GM12878 (cell line): ENCODE measurements around the gene AURKA. TPM values are rescaled to one million over a fixed set of nuclear protein-coding genes. Genes with fewer than 3 reads are reported as not detected.

Experiments used
- ATAC-seq: fragments of 200-7000 bp; cut with Tn5 transposase; 3 replicates; pipeline ENCODE4 v1.9.1; 2020; ENCODE audit warnings: mild to moderate bottlenecking, moderate library complexity
- BruUV-seq: library from RNA; stranded (reverse); fragments of 400-500 nt; replicated peaks from 2 replicates; lab custom pipeline; 2021; lab: Mats Ljungman, UMichigan
- CTCF ChIA-PET: fragments of 300-600 bp; sonication (Branson Sonifier 250); formaldehyde crosslinking; extraction: SDS; loops from one replicate; lab custom pipeline; 2021; ENCODE audit warnings: inconsistent platforms; lab: Yijun Ruan, JAX
- POLR2A ChIA-PET: fragments of 350-600 bp; formaldehyde crosslinking; extraction: SDS; loops from one replicate; lab custom pipeline; 2021; ENCODE audit warnings: inconsistent platforms; lab: Charles Lee
- RAD21 ChIA-PET: fragments of 300-600 bp; sonication (Branson Sonifier 250); formaldehyde crosslinking; loops from one replicate; lab custom pipeline; 2023; ENCODE audit warnings: antibody characterized with exemption; ENCODE audit not compliant: unreplicated experiment; lab: Charles Lee
- SMC1A ChIA-PET: fragments of 300-600 bp; sonication (Branson Sonifier 250); formaldehyde crosslinking; loops from one replicate; lab custom pipeline; 2023; ENCODE audit not compliant: unreplicated experiment, uncharacterized antibody; lab: Charles Lee
- DNase-seq: peaks from one replicate; pipeline ENCODE4 v3.0.0-alpha.2; 2011; ENCODE audit warnings: low read depth, low spot score
- FAIRE-seq: peaks from 3 replicates; lab custom pipeline; 2011; peaks lifted over from hg19 to GRCh38; lab: Jason Lieb, UNC
- H2AFZ ChIP-seq: 2 replicates; pipeline ENCODE4 v1.6.0; 2011; ENCODE audit warnings: low read depth, low read length, control low read depth; ENCODE audit not compliant: control insufficient read depth
- H3K27ac ChIP-seq: 2 replicates; pipeline ENCODE4 v1.5.1; 2011; ENCODE audit warnings: control low read depth; ENCODE audit not compliant: control insufficient read depth, insufficient read depth
- H3K27me3 ChIP-seq, 2 experiments: replicated peaks in 1 of 2; 2 replicates each; pipeline versions ENCODE4 v1.6.0 to v1.6.1; 2011; ENCODE audit warnings: low read length in 1 of 2; ENCODE audit not compliant: control insufficient read depth in 2 of 2, insufficient read depth in 2 of 2
- H3K36me3 ChIP-seq, 2 experiments: 2 replicates each; pipeline ENCODE4 v1.5.1; 2011; ENCODE audit warnings: low read length in 1 of 2; ENCODE audit not compliant: control insufficient read depth in 2 of 2, insufficient read depth in 2 of 2
- H3K4me1 ChIP-seq: 2 replicates; pipeline ENCODE4 v1.6.1; 2011; ENCODE audit warnings: mild to moderate bottlenecking, low read length, moderate library complexity, mixed read lengths; ENCODE audit not compliant: control insufficient read depth, insufficient read depth
- H3K4me2 ChIP-seq: 2 replicates; pipeline ENCODE4 v1.6.0; 2011; ENCODE audit warnings: control low read depth; ENCODE audit not compliant: control insufficient read depth, insufficient read depth
- H3K4me3 ChIP-seq: fragments of 200-600 bp; sonication (generic); 2 replicates; pipeline ENCODE4 v1.5.1; 2016
- H3K79me2 ChIP-seq: 2 replicates; pipeline ENCODE4 v1.6.0; 2011; ENCODE audit warnings: low read length; ENCODE audit not compliant: control insufficient read depth, insufficient read depth
- H3K9ac ChIP-seq: 2 replicates; pipeline ENCODE4 v1.8.0; 2011; ENCODE audit warnings: low read length, control low read depth, mixed read lengths; ENCODE audit not compliant: control insufficient read depth, insufficient read depth
- H3K9me3 ChIP-seq: replicated peaks from 3 replicates; pipeline ENCODE4 v1.5.1; 2011; ENCODE audit warnings: mild to moderate bottlenecking, low read length; ENCODE audit not compliant: control insufficient read depth, insufficient read depth
- H4K20me1 ChIP-seq: 2 replicates; pipeline ENCODE4 v1.6.0; 2011; ENCODE audit not compliant: control insufficient read depth, insufficient read depth
- ATF7 ChIP-seq: fragments of 450-650 bp; IDR thresholded peaks from 2 replicates; pipeline ENCODE4 v1.6.1; 2016; ENCODE audit warnings: low read depth, mild to moderate bottlenecking
- BCL11A ChIP-seq: IDR thresholded peaks from 2 replicates; pipeline ENCODE4 v1.6.1; 2011; ENCODE audit warnings: low read depth, low read length
- BCLAF1 ChIP-seq: fragments of 450-650 bp; IDR thresholded peaks from 2 replicates; pipeline ENCODE4 v1.6.1; 2017; ENCODE audit warnings: antibody characterized with exemption, mild to moderate bottlenecking, moderate library complexity
- CBX3 ChIP-seq: fragments of 200-600 bp; sonication (generic); IDR thresholded peaks from 2 replicates; pipeline ENCODE4 v1.6.1; 2016; ENCODE audit warnings: low read depth, borderline replicate concordance
- CREB1 ChIP-seq: IDR thresholded peaks from 2 replicates; pipeline ENCODE4 v1.6.1; 2012; ENCODE audit warnings: low read depth, mild to moderate bottlenecking, inconsistent platforms
- CREM ChIP-seq: IDR thresholded peaks from 2 replicates; pipeline ENCODE4 v1.6.1; 2014; ENCODE audit warnings: antibody characterized with exemption, low read depth
- HDAC2 ChIP-seq: fragments of 200-600 bp; sonication (generic); IDR thresholded peaks from 2 replicates; pipeline ENCODE4 v1.6.1; 2017
- KAT2A ChIP-seq: conservative IDR thresholded peaks from 2 replicates; pipeline ENCODE4 v1.6.1; 2011; ENCODE audit warnings: low read depth, low read length; ENCODE audit not compliant: control insufficient read depth
- KDM1A ChIP-seq: fragments of 200-600 bp; sonication (generic); IDR thresholded peaks from 2 replicates; pipeline ENCODE4 v1.6.1; 2016; ENCODE audit warnings: borderline replicate concordance
- MEF2A ChIP-seq: IDR thresholded peaks from 2 replicates; pipeline ENCODE4 v1.6.1; 2011; ENCODE audit warnings: low read depth, mild to moderate bottlenecking, low read length, moderate library complexity; ENCODE audit not compliant: insufficient read depth
- MEF2B ChIP-seq: fragments of 450-650 bp; IDR thresholded peaks from 2 replicates; pipeline ENCODE4 v1.6.1; 2018; ENCODE audit warnings: mild to moderate bottlenecking, moderate library complexity; ENCODE audit not compliant: partially characterized antibody, poor library complexity, severe bottlenecking
- PBX3 ChIP-seq: IDR thresholded peaks from 2 replicates; pipeline ENCODE4 v1.6.1; 2011; ENCODE audit warnings: mild to moderate bottlenecking, low read depth, low read length, moderate library complexity; ENCODE audit not compliant: insufficient replicate concordance
- POLR2AphosphoS5 ChIP-seq: IDR thresholded peaks from 2 replicates; pipeline ENCODE4 v1.6.1; 2011; ENCODE audit warnings: mild to moderate bottlenecking, low read length, inconsistent platforms
- RCOR1 ChIP-seq: conservative IDR thresholded peaks from 2 replicates; pipeline ENCODE4 v1.6.1; 2012; ENCODE audit warnings: low read depth, low read length, improper control_type of control experiment
- SUZ12 ChIP-seq: fragments of 200-600 bp; sonication (generic); IDR thresholded peaks from one replicate; pipeline ENCODE4 v1.6.1; 2018; ENCODE audit warnings: antibody characterized with exemption, mild to moderate bottlenecking; ENCODE audit not compliant: unreplicated experiment
- TAF1 ChIP-seq: IDR thresholded peaks from 2 replicates; pipeline ENCODE4 v1.6.1; 2011; ENCODE audit warnings: mild to moderate bottlenecking, low read depth, low read length, borderline replicate concordance
- WRNIP1 ChIP-seq: IDR thresholded peaks from 2 replicates; pipeline ENCODE4 v1.6.1; 2011; ENCODE audit warnings: low read depth, low read length, improper control_type of control experiment, borderline replicate concordance
- ZBTB4 ChIP-seq: fragments of 450-650 bp; formaldehyde crosslinking; IDR thresholded peaks from 2 replicates; pipeline ENCODE4 v1.4.0; 2022; ENCODE audit warnings: mild to moderate bottlenecking, moderate library complexity
- WGBS: methylation state at CpG from one replicate; pipeline ENCODE4 v1.1.6; 2016; ENCODE audit warnings: low lambda C conversion rate; ENCODE audit not compliant: insufficient replicate concordance, insufficient coverage; ENCODE audit errors: missing lambda C conversion rate; 5-methylcytosine and 5-hydroxymethylcytosine counted together
- in situ Hi-C: fragments of 300-500 bp; cut with MboI; formaldehyde crosslinking; loops from 9 replicates; pipeline ENCODE4 v1.14.3; 2018; ENCODE audit warnings: mixed read lengths
- intact Hi-C: fragments of 100-400 bp; cut with micrococcal nuclease; formaldehyde crosslinking; loops from one replicate; pipeline ENCODE4 v1.14.2; 2022; ENCODE audit not compliant: unreplicated experiment
- polyA plus RNA-seq, 11 experiments: library from polyadenylated mRNA; depleted of rRNA in 4 of 11; unstranded in 6 of 11; stranded (reverse) in 5 of 11; fragments of >200 nt; fragmentation: Nextera tagmentation in 4 of 11; fragmentation: Illumina TruSeq in 1 of 11; extraction: Ambion mirVana in 4 of 11; extraction: Trizol in 1 of 11; gene quantifications; 1 replicate in 1 of 11; 2 replicates in 10 of 11; pipeline versions ENCODE4 v1.2.1 to v1.2.3, GENCODE V29; 2011 to 2016; ENCODE audit warnings: inconsistent platforms in 2 of 11, missing spikeins in 2 of 11, low read depth in 1 of 11
- total RNA-seq, 4 experiments: library from RNA; depleted of rRNA in 3 of 4; stranded (reverse); fragments of >200 nt in 3 of 4; fragmentation: Illumina TruSeq in 1 of 4; extraction: Trizol in 1 of 4; gene quantifications; 2 replicates each; pipeline versions ENCODE4 v1.2.1 to v1.2.3, GENCODE V29; 2013 to 2021

AURKA gene
- total and polyA plus RNA-seq, 10 of the 15 experiments (the other 5 are each of a cell fraction or from before 2014, with no cell fraction given) = 57.3 to 122 (median 73.4) TPM

GRCh38 chr20:56420940-56421688 is 29.1 kb upstream of the AURKA start (continued):
- no peak for TF ChIP-seq ZBTB4 (CRISPR knock-in tag)
- TF ChIP-seq WRNIP1 = no peak
- no peak for TF ChIP-seq TAF1
- TF ChIP-seq MEF2A = no peak
- no peak for TF ChIP-seq RCOR1
- TF ChIP-seq HDAC2 = no peak
- TF ChIP-seq ATF7 = no peak
- no peak for TF ChIP-seq BCL11A
- TF ChIP-seq POLR2AphosphoS5 = no peak
- no peak for TF ChIP-seq CREM
- no peak for TF ChIP-seq CBX3
- TF ChIP-seq, all 136 proteins: peak for 0

- ChIA-PET CTCF (no interaction called here), SMC1A (no interaction called here), RAD21 (no interaction called here), POLR2A (no interaction called here)
- intact Hi-C loops (no loop called here), in situ Hi-C loops (no loop called here)
- no TSS peak for BruUV-seq
- Histone ChIP-seq H3K4me3 (no peak overlapping the region), H3K9ac (no peak overlapping the region), H3K79me2 (no peaks in the 10 kb centered on the region), H3K36me3 (no peaks in the 10 kb centered on the region), H3K9me3 (no peaks in the 10 kb centered on the region), H3K4me1 (peaks cover 4% of the 10 kb centered on the region), H4K20me1 (no peaks in the 10 kb centered on the region), H3K27ac (no peak overlapping the region), H3K27me3 (no peaks in the 10 kb centered on the region), H3K4me2 (no peak overlapping the region), H2AFZ (no peak overlapping the region)
- DNase-seq (no peak), ATAC-seq (no peak), FAIRE-seq (no peak)
- 74% methylated on average over 2 of the region's 2 CpGs for WGBS
- no peak for TF ChIP-seq PBX3
- TF ChIP-seq CREB1 = no peak
- TF ChIP-seq MEF2B = no peak
- TF ChIP-seq BCLAF1 = no peak
- TF ChIP-seq KDM1A = no peak
- TF ChIP-seq SUZ12 = no peak
- no peak for TF ChIP-seq KAT2A
Observed at GRCh38 chr20:56420028-56420427, 28.0 kb upstream of the AURKA start.
